ENCODE results near the gene VPS35L.
"Not testable (repeated sequence)": the region's sequence is repeated elsewhere in the genome, so short reads cannot be mapped to it uniquely, and the experiment has no call there.

VPS35L gene

DNA sequence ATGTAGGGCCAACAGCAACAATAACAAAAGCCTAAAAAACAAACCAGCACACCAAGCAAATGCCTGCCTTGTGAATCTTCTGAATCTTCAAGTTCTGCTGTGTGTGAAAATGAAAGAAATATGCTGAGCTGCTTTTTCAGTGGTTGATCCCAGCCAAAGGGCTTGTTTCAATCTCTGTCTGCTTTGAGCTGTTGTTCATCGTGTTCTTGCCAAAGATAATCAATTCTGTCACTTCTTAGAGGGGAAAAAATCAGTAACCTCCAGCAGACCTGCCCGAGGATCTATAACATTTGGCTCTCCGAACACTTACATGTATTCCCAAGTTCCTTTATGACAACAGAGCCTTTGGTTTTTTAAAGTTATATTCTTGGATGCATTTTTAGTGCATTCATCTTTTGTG, 65.9 kb downstream of the VPS35L start:
- no peak for FAIRE-seq
- no peak for TF ChIP-seq POLR2A (IDR thresholded peaks at IDR 0.05; ENCODE audit: low read depth, low read length)
- no peak for DNase-seq (ENCODE audit: insufficient read length, low spot score)

DNA sequence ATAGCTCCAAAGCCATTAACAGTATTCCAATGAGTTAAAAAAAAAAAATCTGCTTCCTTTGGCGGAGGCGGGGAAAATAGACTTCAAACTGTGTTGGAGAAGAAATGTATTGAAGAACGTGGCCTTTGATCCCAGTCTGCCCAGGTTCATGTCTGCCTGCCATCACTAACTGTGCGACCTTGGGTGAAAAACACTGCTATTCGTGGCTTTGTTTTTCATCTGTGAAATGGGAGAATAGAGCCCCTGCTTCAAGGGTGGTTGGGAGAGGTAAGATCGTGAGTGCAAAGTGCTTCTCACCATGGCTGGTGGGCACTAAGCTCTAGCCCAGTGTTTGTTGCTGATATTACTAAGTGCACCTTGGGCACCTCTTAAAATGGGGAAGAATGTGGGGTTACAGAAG, 69.5 kb downstream of the VPS35L start:
- DNase-seq (ENCODE audit: insufficient read length, low spot score) (no peak), FAIRE-seq (no peak)
- no peak for TF ChIP-seq POLR2A (IDR thresholded peaks at IDR 0.05; ENCODE audit: low read depth, low read length)

DNA sequence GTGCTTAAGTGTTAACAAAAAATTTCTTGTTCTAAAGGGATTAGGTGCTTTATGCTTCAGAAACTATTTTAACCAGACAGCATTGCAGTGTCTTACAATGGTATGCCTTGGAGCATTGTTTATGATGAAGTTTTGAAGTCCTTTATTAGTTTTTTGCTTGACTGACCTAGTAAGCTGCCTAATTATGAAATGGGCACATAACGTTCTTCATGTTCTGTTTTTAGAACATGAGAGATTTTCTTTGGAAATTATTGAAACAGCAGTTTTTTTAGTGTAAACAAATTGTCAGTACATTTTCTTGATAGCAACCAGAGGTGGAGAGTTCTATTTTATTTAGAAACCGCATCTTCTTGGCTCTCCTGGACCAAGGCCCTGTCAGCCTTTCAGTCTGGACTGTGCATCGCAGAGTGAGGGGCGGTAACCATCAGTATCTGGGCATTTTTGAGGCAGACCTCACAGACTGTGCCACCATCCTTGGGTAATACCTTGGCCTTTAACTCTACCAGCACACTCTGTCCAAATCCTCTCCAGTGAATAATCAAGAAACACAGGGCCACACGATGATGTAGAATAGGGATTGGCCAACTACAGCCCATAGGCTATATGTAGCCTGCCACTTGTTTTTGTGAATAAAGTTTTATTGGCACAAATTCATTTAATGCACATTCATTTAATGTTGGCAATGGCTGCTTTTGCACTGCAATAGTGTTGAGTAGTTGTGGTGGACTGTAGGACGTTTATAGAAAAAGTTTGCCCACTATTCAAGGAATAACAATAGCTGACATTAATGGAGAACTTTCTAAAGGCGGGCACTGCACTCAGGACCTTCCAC, 81.1 kb downstream of the VPS35L start:
- no peak for TF ChIP-seq POLR2A (IDR thresholded peaks at IDR 0.05; ENCODE audit: low read depth, low read length)
- FAIRE-seq (no peak), DNase-seq (ENCODE audit: insufficient read length, low spot score) (no peak)

DNA sequence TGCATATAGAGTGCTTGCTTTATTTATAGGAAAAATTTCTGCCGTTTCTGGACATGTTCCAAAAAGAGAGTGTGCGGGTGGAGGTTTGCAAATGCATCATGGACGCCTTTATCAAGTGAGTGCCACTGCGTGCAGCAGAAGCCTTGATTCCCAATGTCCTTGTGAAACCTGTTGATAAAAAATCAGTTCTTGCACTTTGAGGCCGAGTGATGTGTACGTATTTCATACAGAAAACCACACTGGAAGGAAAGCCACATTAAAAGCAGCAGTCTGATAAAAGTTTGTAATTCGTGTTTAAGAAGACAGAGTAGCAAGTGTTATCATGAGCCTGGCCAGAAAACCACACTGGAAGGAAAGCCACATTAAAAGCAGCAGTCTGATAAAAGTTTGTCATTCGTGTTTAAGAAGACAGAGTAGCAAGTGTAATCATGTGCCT, 84.5 kb downstream of the VPS35L start:
- TF ChIP-seq POLR2A (IDR thresholded peaks at IDR 0.05; ENCODE audit: low read depth, low read length), result no peak
- FAIRE-seq (no peak), DNase-seq (ENCODE audit: insufficient read length, low spot score) (no peak)

DNA sequence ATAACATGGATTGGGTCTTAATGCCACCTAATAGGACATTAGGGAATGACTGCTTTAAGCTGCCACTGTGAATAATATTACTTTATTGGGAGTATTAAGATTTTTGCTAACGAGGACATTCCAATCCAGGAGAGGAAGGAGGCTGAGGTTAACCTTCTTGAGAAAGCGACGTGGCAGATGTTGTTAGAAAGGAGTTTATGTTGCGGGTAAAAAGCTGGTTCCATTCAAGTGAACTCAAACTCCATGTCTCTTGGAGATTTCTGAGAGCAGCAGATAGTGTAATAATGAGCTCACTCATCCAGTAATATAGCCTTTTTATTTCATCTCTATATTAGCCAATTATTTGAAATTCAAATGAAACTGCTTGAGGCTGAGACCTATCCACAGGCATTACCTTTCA, 87.0 kb downstream of the VPS35L start:
- no peak for FAIRE-seq
- no peak for DNase-seq (ENCODE audit: insufficient read length, low spot score)
- no peak for TF ChIP-seq POLR2A (IDR thresholded peaks at IDR 0.05; ENCODE audit: low read depth, low read length)

DNA sequence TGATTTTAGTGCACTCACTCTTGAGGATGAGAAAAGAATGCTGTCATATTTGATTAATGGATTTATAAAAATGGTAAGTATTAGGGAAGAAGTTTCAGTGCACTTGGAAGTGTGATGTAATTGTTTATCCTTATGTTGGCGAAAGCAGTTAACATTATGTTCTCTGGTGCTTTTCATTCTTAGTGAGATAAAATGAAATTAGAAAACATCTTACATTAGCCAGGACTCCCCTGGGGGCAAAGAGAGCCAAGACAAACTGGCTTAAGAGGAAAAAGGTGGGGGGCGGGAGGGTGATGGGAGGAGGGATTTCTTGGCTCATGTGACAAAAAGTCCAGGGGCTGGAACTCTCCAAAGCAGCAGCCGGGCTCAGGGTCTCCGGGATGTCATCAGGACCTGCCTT, 89.4 kb downstream of the VPS35L start:
- DNase-seq (ENCODE audit: insufficient read length, low spot score) (no peak), FAIRE-seq (no peak)
- no peak for TF ChIP-seq POLR2A (IDR thresholded peaks at IDR 0.05; ENCODE audit: low read depth, low read length)

DNA sequence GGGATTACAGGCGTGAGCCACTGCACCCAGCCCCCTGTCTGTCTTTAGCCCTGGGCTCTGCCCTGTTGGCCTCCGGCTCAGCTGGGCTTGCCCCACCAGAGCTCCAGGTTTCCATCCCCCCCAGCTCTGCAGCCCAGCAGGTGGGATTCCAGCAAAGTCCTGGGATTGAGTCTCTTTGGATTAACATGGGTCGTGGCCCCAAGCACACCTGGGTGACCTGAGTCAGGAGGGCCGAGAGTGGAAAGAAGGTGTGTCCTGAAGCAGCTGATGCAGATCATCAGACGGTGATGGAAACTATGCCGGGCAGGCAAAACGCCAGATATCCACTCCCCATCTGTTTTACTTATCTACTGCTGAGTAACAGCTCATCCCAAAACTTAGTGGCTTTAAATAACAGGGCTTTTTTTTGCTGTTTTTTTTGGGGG, 90.1 kb downstream of the VPS35L start:
- no peak for FAIRE-seq
- no peak for TF ChIP-seq POLR2A (IDR thresholded peaks at IDR 0.05; ENCODE audit: low read depth, low read length)
- DNase-seq (ENCODE audit: insufficient read length, low spot score), result no peak

DNA sequence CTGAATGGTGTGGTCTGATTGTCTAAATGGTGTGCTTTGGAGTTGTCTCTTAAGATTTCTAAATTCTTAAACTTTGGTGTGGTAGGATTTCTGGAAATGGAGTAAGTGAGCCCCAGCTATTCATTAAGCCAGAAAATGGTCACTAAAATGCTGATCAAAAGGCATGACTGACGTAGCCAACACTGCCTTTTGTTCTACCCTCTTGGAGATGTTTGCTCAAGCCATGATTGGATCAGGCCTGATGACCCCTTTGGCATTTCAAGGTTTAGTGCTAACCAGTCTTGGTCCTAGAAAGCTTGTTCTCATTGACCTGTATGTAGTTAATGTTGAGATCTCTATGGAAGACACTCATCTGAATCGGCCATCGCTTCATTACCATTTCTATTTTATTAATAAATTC, 94.5 kb downstream of the VPS35L start:
- DNase-seq (ENCODE audit: insufficient read length, low spot score) (no peak), FAIRE-seq (no peak)
- no peak for TF ChIP-seq POLR2A (IDR thresholded peaks at IDR 0.05; ENCODE audit: low read depth, low read length)

DNA sequence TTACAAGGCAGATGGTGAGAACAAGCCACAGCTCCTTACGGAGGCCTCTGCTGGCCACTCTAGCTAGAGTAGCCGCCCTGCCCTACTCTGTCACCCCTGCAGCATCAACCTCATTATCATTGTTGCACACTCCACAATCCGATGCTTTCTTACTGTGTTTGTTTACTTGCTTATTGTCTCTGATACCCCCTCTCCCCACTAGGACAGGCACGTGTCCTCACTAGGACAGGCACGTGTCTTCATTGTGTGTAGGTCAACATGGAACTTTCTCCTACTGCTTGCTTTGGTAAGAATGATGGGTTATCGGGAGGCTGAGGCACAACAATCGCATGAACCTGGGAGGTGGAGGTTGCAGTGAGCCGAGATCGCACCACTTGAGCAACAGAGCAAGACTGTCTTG, 98.6 kb downstream of the VPS35L start:
- DNase-seq (ENCODE audit: insufficient read length, low spot score) (no peak), FAIRE-seq (no peak)
- no peak for TF ChIP-seq POLR2A (IDR thresholded peaks at IDR 0.05; ENCODE audit: low read depth, low read length)

DNA sequence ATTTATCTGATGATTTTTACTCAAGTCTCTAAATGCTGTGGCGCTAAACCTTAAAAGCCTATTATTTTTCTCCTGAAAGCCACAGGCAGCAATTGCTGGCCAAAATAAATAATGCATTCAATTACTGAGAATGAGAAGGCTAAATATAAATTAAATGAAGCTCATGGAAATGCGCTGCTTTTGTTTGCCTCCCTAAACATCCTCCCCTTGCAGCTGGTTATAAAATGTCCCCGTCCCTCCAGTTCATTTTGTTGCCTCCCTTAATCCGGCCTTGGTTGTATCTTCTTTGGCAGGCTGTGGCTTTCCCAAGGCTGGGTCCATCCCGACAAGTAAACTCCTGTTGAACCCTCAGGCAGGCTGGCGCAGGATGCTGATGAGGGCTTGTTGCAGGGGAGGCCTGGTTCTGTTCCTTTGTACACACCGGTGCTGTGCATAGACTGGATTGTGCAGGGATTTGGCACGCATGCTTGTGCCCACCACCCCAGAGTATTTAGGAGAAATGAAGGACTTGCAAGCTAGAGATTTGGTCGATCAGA, 99.8 kb downstream of the VPS35L start:
- TF ChIP-seq POLR2A (IDR thresholded peaks at IDR 0.05; ENCODE audit: low read depth, low read length), result no peak
- FAIRE-seq (no peak), DNase-seq (ENCODE audit: insufficient read length, low spot score) (no peak)

DNA sequence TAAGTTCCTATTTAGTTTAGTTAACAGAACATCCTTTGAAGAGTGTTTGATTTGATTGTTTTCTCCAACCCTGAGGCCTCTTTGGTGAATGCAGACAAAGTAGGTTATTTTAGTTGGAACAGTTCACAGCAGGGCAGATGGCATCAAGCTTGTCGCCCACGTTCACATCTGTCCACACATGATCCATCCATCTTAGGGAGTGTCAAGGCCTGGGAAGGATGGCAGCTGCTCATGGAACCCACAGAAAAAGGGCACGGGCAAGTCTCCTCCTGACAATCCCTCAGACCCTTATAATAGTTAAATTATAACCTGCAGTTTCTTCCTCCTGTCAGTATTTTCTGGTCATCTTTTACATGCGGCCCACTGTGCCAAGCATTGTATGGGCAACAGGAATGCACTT, 102.3 kb downstream of the VPS35L start:
- no peak for TF ChIP-seq POLR2A (IDR thresholded peaks at IDR 0.05; ENCODE audit: low read depth, low read length)
- FAIRE-seq (no peak), DNase-seq (ENCODE audit: insufficient read length, low spot score) (no peak)

DNA sequence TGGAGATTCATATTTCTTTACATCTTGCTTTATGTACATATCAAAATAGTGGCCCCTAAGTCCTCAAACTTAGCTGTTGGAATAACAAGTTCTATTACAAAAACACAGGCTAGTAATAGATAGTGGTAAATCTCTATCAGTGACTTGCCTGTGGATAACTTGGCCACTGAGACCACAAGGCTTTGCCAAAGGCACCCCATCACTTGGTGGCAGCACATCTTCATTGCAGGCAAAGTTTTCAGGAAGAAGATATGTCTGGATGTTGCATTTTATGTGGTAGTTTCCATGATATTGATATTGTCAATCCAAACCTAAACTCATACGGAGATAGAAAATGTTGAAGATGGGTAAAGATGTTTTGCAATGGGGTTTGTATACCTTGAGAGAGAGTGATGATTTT, 104.1 kb downstream of the VPS35L start:
- FAIRE-seq, result no peak
- no peak for TF ChIP-seq POLR2A (IDR thresholded peaks at IDR 0.05; ENCODE audit: low read depth, low read length)

DNA sequence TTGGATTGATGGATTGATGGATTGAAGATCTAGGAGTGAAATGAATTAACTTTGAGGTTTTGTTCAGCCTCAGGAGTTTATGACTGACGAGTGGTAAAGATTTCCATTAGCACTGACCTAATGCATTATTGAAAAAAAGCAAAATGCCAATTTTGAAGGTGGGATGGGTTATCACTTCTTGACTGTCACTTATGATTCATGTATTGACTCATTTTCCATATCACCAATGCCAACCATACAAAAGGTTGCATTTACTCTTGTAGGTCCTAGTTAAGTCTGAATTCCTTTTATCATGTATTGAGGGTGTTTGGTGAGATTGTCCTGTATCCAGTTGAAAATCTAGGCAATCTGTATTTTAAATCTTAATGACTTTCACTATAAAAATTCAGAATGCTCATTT, 104.9 kb downstream of the VPS35L start:
- FAIRE-seq (no peak), DNase-seq (ENCODE audit: insufficient read length, low spot score) (no peak)
- no peak for TF ChIP-seq POLR2A (IDR thresholded peaks at IDR 0.05; ENCODE audit: low read depth, low read length)

More for the DNA sequence above, 104.1 kb downstream of the VPS35L start:
- no peak for DNase-seq (ENCODE audit: insufficient read length, low spot score)

DNA sequence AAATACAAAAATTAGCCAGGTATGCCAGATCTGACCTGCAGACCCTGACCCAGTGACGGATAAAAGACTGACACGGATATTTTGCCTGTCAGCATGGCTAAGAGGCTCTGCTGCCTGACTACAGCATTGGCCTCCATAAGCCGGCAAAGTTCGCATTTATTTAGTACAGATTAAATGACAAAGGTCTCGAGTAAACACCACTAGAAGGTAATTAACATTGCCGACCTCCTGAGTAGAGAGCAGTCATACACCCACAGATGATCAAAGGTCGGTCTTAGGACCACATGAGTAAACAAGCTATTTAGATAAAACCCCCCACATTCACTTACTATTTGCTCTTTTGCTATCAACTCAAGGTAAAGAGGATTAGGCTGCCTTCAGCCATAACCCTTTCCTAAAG, 106.8 kb downstream of the VPS35L start:
- TF ChIP-seq POLR2A (IDR thresholded peaks at IDR 0.05; ENCODE audit: low read depth, low read length), result no peak
- FAIRE-seq (no peak), DNase-seq (ENCODE audit: insufficient read length, low spot score) (no peak)

DNA sequence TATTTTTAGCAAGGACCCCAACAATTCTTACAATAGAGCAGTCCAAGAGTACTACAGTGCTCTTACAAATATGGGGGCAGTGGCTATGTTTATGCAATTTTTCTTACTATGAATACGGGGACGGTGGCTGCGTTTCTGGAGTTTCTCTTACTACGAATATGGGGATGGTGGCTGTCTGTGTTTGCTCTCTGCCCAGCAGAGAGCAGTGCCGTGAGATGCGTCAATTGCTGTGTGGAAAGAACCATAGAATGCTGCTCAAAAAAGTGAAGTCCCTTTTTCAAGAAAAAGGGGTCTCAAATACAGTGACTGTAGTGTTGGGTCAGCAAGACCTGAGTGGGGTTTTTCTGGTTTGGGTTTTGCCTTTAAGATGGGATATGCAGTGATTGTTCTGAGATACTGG, 108.7 kb downstream of the VPS35L start:
- no peak for TF ChIP-seq POLR2A (IDR thresholded peaks at IDR 0.05; ENCODE audit: low read depth, low read length)
- DNase-seq (ENCODE audit: insufficient read length, low spot score) (no peak), FAIRE-seq (no peak)

DNA sequence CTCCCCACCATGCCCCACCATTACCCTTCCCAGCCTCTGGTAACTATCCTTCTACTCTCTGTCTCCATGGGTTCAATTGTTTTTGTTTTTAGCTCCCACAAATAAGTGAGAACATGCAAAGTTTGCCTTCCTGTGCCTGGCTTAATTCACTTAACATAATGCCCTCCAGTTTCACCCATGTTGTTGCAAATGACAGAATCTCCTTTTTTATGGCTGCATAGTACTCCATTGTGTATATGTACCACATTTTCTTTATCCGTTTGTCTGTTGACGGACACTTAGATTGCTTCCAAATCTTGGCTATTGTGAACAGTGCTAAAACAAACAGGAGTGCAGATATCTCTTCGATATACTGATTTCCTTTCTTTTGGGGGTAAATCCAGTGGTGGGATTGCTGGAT, 109.8 kb downstream of the VPS35L start:
- not testable (repeated sequence) for FAIRE-seq; DNase-seq (ENCODE audit: insufficient read length, low spot score)
